Measurements from ENCODE around the gene ZBTB24.

The ZBTB24 gene

DNA sequence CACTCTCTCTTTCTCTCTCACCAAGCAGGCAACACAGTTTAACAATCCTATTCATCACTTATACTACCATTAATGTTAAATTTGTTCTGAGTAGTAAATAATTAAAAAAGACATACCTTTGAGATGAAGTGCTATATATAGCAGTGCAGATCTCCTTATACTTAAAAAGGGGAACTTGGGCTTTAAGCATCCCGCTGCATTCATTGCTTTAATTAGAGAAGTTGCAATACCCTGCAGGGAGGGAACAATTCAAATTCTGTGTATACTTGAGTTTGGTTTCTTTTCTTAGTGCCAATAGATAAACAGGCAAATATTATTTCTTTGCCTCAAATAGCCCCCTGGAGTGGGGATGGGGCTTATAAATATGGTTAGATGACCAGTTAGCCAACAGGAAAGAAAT, 10.8 kb upstream of the ZBTB24 start:
- Histone ChIP-seq H3K9ac (ENCODE audit: low read depth, low read length) (no peak overlapping the region), H3K4me1 (ENCODE audit: insufficient read depth, low read length) (peaks cover 26% of the 10 kb centered on the region), H3K27me3 (ENCODE audit: insufficient read depth, low read length, poor library complexity) (no peaks in the 10 kb centered on the region), H3K79me2 (ENCODE audit: insufficient read depth, low read length) (no peaks in the 10 kb centered on the region), H3K36me3 (ENCODE audit: insufficient read depth, low read length) (no peaks in the 10 kb centered on the region), H3K9me3 (ENCODE audit: insufficient read depth, low read length, severe bottlenecking) (no peaks in the 10 kb centered on the region), H4K20me1 (ENCODE audit: insufficient read depth, low read length) (no peaks in the 10 kb centered on the region), H3K4me2 (ENCODE audit: insufficient read depth, low read length) (no peak overlapping the region), H2AFZ (ENCODE audit: low read depth, low read length) (no peak overlapping the region), H3K4me3 (ENCODE audit: low read depth in 1 of 2, low read length in 2 of 2) (no peak overlapping the region), H3K27ac (ENCODE audit: low read length) (no peak overlapping the region)
- no peak for DNase-seq
- ATAC-seq (ENCODE audit: insufficient read depth, low read depth): no peak
- no peak for TF ChIP-seq EZH2 (IDR thresholded peaks at IDR 0.05; ENCODE audit: borderline replicate concordance, low read depth, low read length, severe bottlenecking)
- TF ChIP-seq, protein P1, sequence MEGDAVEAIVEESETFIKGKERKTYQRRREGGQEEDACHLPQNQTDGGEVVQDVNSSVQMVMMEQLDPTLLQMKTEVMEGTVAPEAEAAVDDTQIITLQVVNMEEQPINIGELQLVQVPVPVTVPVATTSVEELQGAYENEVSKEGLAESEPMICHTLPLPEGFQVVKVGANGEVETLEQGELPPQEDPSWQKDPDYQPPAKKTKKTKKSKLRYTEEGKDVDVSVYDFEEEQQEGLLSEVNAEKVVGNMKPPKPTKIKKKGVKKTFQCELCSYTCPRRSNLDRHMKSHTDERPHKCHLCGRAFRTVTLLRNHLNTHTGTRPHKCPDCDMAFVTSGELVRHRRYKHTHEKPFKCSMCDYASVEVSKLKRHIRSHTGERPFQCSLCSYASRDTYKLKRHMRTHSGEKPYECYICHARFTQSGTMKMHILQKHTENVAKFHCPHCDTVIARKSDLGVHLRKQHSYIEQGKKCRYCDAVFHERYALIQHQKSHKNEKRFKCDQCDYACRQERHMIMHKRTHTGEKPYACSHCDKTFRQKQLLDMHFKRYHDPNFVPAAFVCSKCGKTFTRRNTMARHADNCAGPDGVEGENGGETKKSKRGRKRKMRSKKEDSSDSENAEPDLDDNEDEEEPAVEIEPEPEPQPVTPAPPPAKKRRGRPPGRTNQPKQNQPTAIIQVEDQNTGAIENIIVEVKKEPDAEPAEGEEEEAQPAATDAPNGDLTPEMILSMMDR (IDR thresholded peaks at IDR 0.05; ENCODE audit: borderline replicate concordance, extremely low read depth, low read length, poor library complexity, severe bottlenecking): no peak

DNA sequence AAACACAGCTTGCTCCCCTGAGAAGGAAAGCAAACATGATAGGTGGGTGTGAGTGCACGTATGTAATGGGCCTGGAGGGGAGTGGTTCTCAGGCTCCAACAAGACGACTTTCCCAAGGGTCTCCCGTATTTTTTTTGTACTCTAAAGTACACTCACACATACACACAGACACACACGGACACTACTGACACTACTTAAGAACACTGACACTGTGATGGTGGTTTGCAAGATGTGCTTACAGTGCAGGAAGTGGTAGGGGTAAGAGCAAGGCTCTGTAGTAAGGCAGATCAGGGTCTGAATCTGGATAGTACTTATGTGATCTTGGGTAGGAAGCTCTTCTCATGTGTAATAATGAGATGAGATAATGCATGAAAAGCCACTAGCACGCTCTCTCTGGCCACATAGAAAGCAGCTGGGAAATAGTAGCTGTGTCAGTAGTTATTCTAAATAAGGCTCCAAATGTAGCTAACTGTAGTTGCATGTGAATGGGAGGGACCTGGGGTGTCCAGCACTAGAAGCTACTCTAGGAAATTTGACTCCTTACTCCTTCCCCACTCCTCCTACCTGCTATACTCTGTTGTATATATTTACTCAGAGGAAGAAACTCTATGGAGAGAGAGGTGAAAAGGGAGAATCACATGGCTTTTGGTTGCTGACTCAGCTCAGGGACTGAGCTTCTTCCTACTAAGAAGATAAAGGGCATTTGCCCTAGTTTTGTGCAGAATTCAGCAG, 8.4 kb upstream of the ZBTB24 start:
- peak overlapping the region; percentile 41 for H3K9ac ChIP-seq (ENCODE audit: low read depth, low read length)
- peak; percentile 68 for DNase-seq

DNA sequence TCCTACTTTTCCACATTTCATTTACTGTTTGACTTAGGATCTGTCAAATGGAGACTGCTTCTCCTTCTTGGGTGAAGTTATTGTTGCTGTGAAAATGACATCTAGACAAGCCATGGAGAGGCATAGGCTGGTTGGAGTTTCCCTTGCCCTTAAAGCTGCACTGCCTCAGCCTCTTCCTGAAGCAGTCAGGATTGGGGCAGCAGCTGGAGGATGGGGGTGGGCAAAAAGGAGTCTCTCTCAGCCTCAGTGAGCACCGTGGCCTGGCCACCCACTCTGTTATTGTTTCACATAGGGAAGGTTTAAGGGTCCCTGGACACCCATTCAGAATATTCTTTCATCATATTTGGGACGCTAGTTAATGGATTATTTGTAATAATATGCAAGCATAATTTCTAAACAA, 7.7 kb upstream of the ZBTB24 start:
- peak overlapping the region; percentile 41 for H3K9ac ChIP-seq (ENCODE audit: low read depth, low read length)
- peak overlapping the region; percentile 68 for H2AFZ ChIP-seq (ENCODE audit: low read depth, low read length)
- H3K4me2 ChIP-seq (ENCODE audit: insufficient read depth, low read length): peak overlapping the region; percentile 63
- ATAC-seq (ENCODE audit: insufficient read depth, low read depth): peak; percentile 41
- H3K27ac ChIP-seq (ENCODE audit: low read length): peak overlapping the region; percentile 81
- no peaks in the 10 kb centered on the region for H3K9me3 ChIP-seq (ENCODE audit: insufficient read depth, low read length, severe bottlenecking)
- no peaks in the 10 kb centered on the region for H3K79me2 ChIP-seq (ENCODE audit: insufficient read depth, low read length)
- no peaks in the 10 kb centered on the region for H3K36me3 ChIP-seq (ENCODE audit: insufficient read depth, low read length)
- DNase-seq: peak; percentile 44
- peak overlapping the region in 1 of 2 experiments; percentile 45; a peak in 2 of 4 replicates for H3K4me3 ChIP-seq (ENCODE audit: low read depth in 1 of 2, low read length in 2 of 2)
- no peaks in the 10 kb centered on the region for H4K20me1 ChIP-seq (ENCODE audit: insufficient read depth, low read length)
- TF ChIP-seq, protein P1 (IDR thresholded peaks at IDR 0.05; ENCODE audit: borderline replicate concordance, extremely low read depth, low read length, poor library complexity, severe bottlenecking): no peak
- TF ChIP-seq EZH2 (IDR thresholded peaks at IDR 0.05; ENCODE audit: borderline replicate concordance, low read depth, low read length, severe bottlenecking): no peak
- H3K4me1 ChIP-seq (ENCODE audit: insufficient read depth, low read length): peaks cover 26% of the 10 kb centered on the region
- H3K27me3 ChIP-seq (ENCODE audit: insufficient read depth, low read length, poor library complexity): no peaks in the 10 kb centered on the region

More for the DNA sequence above, 8.4 kb upstream of the ZBTB24 start:
- peak; percentile 99 for ATAC-seq (ENCODE audit: insufficient read depth, low read depth)
- H3K4me3 ChIP-seq (ENCODE audit: low read depth in 1 of 2, low read length in 2 of 2): peak overlapping the region in 1 of 2 experiments; percentile 45; a peak in 2 of 4 replicates
- no peaks in the 10 kb centered on the region for H3K27me3 ChIP-seq (ENCODE audit: insufficient read depth, low read length, poor library complexity)
- H3K4me1 ChIP-seq (ENCODE audit: insufficient read depth, low read length): peaks cover 26% of the 10 kb centered on the region
- H2AFZ ChIP-seq (ENCODE audit: low read depth, low read length): peak overlapping the region; percentile 68
- TF ChIP-seq, protein P1 (IDR thresholded peaks at IDR 0.05; ENCODE audit: borderline replicate concordance, extremely low read depth, low read length, poor library complexity, severe bottlenecking): no peak
- no peak for TF ChIP-seq EZH2 (IDR thresholded peaks at IDR 0.05; ENCODE audit: borderline replicate concordance, low read depth, low read length, severe bottlenecking)
- no peaks in the 10 kb centered on the region for H3K79me2 ChIP-seq (ENCODE audit: insufficient read depth, low read length)
- no peaks in the 10 kb centered on the region for H4K20me1 ChIP-seq (ENCODE audit: insufficient read depth, low read length)
- H3K9me3 ChIP-seq (ENCODE audit: insufficient read depth, low read length, severe bottlenecking): no peaks in the 10 kb centered on the region
- peak overlapping the region; percentile 63 for H3K4me2 ChIP-seq (ENCODE audit: insufficient read depth, low read length)
- H3K36me3 ChIP-seq (ENCODE audit: insufficient read depth, low read length): no peaks in the 10 kb centered on the region
- peak overlapping the region; percentile 81 for H3K27ac ChIP-seq (ENCODE audit: low read length)
